GM19372 (cell line): Measurements from ENCODE around the gene ARNT2.
"Not testable (repeated sequence)": the region's sequence is repeated elsewhere in the genome, so short reads cannot be mapped to it uniquely, and the experiment has no call there.

Experiments
- ATAC-seq: cut with Tn5 transposase; IDR thresholded peaks from one replicate; pipeline ENCODE4 v1.9.1; 2021; ENCODE audit warnings: mild to moderate bottlenecking, low read depth, moderate library complexity; ENCODE audit not compliant: unreplicated experiment

The ARNT2 gene

DNA sequence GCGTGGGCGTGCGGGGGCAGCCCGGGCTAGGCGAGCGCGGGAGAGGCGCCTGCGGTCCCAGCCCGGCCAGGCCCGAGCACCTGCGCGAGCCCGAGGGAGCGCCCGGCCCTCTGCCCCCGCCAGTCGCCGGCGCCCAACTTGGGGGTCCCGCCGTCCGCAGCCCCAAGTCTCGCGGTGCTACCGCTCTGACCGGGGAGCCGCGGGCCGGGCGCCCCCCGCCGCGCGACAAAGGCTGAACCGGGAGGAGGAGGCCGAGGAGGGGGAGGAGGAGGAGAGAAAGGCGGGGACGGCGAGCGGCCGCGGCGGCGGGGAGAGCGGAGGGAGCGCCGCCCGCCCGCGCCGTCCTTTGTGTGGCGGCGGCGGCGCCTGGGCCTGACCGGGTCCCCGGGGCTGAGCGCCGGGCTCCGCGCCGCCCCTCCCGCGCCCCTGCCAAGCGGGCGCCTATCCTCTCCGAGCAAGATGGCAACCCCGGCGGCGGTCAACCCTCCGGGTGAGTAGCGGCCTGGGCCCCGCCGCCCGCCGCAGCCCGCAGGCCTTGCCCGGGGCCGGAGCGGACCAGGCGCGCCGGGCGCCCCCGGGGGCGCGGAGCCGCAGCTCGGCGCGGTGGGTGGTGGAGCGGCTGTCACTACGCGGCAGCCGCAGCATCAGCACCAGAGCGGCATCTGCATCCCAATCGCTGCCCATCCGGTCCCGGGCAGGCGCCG is at the start of gene ARNT2:
TSS of gene ARNT2 (plus strand) at position 326 of the 704 bp plus-strand sequence. CDS start at position 460, 134 bp downstream.
- ATAC-seq, result no peak

GRCh38 chr15:80367094-80367493 is 37.1 kb upstream of the ARNT2 start:
- no peak for ATAC-seq

GRCh38 chr15:80367661-80368060 is 36.5 kb upstream of the ARNT2 start:
- no peak for ATAC-seq

DNA sequence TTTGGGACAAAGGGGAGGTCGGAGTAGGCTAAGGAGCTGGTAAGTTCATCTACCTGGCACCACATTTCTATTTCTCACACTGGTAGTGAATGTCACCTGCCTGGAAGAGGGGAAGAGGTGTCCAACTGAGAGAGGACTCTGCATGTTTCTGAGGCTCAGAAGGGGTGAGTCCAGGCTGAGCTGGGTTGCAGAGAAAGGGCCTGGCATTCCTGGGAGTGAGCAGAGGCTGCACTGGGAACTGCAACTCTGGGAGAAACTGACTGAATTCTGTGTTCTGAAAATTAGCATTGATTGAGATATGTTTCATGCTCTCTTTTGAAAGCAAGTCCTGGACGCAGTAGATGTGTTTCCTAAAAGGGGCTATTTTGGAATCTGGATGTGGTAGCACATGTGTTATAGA is 32.3 kb upstream of the ARNT2 start:
- ATAC-seq, result no peak

GRCh38 chr15:80374441-80374840 is 29.7 kb upstream of the ARNT2 start:
- ATAC-seq, result no peak

DNA sequence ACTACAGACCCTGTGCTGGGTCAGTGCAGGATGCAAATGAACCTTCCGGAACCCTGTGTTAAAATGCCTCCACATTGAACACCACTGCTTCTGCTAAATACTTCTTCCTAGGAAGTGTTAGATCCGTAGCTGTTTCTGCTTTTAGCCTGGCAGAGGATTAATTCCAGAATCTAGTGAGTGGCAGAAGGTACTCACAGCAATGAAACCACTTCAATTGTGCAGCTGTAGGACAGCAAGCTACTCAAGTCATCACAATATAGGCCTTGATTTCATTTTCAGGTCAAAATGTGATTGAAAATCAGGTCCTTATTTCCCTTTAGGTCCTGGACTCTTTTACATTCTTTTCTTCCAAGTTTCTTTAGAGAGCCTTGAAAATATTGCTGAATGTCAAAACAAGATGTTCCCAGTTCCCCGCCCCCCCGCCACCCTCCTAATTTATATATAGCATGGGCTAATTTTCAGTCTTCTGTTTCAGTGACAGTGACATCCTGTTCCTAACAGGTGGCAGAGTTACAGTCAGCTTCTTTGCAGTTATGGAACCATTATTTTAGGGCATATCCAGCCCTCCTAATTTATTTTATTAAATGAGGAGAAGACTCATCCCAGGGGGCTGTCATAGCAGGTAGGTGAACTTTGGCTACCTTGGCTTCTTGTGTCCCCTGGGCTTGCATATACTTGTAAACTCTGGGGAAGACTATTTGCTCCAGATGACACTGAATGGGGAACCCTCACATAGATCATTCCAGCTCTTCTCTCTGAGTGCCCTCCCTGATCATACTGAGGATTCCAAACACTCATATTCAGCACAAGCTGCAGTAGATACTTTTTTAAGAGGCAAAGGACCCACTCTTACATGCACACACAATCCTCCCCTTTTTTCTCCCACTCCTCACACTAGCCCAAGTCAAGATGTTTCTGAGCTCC is 28.0 kb upstream of the ARNT2 start:
- ATAC-seq, result no peak

DNA sequence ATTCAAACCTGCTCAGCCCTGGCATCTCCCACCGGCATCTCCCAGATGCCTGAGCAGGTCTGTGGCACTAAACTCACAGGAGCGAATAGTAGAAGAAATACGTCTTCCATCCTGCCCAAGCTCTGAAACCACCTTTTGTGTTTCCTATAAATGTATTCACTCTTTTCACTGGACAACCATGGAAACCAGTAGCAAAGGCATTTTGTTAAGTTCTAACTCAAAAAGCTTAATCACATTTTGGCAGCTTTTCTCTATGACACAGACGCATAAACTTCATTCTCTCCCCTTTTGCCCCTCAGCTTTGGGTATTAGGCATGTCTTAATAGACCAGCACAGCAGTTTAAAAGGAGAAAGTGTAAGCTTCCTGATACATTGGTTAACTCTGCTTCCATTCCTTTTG is 24.5 kb upstream of the ARNT2 start:
- no peak for ATAC-seq

- ATAC-seq, result no peak
Measured at GRCh38 chr15:80380154-80380553, 24.0 kb upstream of the ARNT2 start.

- ATAC-seq, result no peak
Measured at GRCh38 chr15:80382285-80382684, 21.9 kb upstream of the ARNT2 start.

GRCh38 chr15:80384432-80384831 is 19.8 kb upstream of the ARNT2 start:
- no peak for ATAC-seq

DNA sequence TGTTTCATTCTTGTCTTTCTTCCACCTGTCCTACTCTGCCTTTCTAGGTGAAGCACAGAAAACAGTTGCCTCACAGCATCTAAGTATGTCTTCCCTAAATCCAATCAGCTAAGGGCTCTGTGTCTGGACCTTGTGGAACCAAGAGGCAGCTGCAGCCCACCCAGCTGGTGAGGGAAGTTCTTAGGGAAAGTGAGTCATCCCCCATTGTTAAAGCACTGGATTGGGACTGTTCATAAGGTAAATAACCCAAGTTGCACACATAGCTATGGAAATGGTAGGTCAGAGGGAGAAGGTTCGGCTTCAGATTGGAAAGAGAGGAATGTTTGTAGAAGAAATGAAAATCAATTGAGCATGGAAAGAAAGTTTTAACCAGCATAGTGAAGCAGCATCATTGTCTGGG is 18.0 kb upstream of the ARNT2 start:
- no peak for ATAC-seq

DNA sequence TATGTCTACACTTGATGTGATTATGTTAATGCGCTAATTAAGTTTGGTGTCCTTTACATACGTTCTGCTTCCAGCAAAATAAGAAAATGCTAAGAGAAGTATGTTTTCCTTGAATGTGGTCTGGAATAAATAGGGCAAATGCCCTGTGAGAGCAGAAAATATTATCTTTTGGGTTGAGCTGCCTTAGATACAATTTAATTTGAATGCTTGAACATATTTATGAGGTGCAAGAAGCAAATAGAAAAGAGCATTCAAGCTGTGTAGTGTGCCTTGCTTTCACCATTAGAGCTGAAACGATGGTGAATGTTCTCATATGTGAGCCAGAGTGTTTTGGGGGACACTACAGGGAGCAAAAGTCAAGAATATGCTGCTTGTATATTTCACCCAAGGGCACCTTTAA is 15.9 kb upstream of the ARNT2 start:
- no peak for ATAC-seq

GRCh38 chr15:80389370-80389769 is 14.8 kb upstream of the ARNT2 start:
- ATAC-seq, result no peak

DNA sequence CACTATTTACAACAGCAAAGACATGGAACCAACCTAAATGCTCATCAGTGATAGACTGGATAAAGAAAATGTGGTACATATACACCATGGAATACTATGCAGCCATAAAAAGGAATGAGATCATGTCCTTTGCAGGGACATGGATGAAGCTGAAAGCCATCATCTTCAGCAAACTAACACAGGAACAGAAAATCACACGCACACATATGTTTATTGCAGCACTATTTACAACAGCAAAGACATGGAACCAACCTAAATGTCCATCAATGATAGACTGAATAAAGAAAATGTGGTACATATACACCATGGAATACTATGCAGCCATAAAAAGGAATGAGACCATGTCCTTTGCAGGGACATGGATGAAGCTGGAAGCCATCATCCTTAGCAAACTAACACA is 13.2 kb upstream of the ARNT2 start:
- ATAC-seq, result not testable (repeated sequence)

DNA sequence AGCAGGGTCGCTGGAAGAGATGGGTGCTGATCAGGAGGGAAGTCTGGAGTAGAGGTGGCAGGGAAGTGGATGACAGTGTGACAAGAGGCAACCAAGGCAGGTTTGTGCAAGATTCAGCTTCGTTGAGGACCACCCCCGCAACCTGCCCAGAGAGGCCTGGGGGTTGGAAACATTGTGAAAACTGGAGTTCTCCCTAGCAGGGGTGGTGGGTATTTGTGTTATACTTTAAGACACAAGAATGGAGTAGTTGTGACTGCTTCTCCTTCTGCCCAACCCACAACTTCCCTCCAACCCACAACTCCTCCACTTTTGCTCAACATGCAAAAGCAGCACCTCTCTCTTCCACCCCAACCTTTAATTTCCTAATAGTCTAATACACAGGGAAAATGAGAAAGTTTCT is 8.6 kb upstream of the ARNT2 start:
- no peak for ATAC-seq

GRCh38 chr15:80396096-80396495 is 8.1 kb upstream of the ARNT2 start:
- ATAC-seq, result no peak

- no peak for ATAC-seq
Measured at GRCh38 chr15:80399508-80399907, 4.7 kb upstream of the ARNT2 start.

DNA sequence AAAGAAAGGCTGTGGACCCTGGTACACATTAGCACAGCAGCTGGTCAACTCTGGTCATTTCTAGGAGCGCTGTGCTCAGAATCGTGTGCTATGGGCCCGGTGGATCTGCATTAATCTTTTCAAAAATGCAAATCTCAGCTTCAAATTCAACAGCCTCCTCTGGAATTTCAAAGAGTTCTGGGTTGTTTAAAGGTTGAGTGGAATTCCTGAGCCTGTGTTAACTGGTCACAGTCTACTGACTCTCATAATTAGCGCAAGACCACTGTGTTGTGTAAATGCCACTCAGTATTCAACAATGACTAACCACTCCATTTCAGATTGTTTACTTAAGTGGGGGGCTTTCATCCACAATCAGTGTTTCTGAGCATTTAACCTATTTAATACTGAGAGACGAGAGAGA is 2.7 kb upstream of the ARNT2 start:
- no peak for ATAC-seq

DNA sequence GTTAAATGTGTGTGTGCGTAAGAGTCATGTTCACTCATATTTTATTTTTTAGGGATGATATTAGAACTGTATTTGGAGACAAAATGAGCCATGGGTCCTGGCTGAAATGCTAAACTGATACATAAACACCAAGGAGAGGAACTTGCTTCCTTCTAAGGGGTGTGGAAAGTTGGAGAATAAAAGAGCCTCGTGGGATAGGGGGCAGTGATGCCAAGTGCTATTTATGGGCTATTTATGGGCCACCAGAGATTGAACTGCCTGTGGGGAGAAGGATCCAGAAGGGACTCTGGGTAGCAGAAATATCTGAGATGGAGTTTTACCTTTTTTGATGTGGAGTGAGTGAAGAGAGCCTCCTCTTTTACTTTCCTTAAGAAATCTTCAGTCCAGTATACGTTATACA is 1.8 kb upstream of the ARNT2 start:
- ATAC-seq, result no peak

DNA sequence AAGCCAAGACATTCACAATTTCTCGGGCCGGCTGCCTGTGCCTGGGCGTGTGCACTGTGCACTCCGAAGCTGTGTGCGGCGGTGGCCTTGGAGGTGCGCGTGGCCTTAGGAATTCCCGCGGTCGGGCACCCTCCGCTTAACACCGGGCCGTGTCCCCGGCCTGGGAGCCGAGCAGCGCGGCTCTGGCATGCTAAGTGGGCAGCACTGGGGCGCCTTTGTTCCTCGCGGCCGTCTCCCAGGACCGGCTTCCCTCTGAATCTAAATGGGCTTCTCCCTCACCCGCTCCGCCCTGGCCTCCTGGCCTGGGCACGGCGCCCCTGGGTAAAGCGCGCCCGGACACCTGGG is 498 bp upstream of the ARNT2 start:
- no peak for ATAC-seq

DNA sequence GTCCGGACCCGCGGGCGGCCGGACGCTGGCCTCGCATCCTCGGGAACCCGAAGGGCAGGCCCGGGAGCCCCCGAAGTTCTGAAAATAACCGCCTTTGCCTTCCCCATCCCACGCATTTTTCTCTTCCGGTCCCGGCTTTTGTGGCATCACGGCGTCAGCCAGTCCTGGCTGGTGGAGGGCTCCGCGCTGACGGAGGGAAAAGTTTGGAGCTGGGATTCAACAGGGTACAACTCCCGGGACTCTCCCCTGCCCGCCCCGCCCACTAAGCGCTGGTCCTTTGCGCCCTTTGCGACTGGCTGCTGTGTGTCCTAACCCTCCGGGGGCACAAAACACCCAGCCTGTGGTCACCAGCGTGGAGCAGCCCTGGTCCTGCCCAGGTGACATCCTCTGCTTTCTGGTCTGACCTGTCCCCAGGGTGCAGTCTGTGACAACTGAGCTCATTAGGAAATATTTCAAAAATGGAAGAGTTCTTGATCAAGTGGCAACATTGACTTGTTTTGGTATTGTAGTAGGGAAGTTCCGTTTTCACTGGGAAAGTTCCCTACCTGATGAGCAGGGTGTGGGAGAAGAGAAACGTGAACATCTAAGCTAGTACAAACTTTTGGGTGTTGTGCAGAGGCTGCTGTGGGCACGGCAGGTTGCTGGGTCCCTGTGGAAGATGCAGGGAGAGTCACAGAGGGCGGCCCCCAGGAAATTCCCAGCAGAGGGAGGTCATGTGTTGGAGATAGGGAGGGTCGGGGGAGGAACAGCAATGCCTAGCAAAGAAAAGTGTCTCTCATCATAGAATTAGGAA is 775 bp downstream of the ARNT2 start:
- ATAC-seq, result no peak
